ENCODE data around the gene PRDM15.

GRCh38 chr21:41767606-41768436 lies 111.3 kb downstream of the PRDM15 start:
- TF ChIP-seq, protein P1, sequence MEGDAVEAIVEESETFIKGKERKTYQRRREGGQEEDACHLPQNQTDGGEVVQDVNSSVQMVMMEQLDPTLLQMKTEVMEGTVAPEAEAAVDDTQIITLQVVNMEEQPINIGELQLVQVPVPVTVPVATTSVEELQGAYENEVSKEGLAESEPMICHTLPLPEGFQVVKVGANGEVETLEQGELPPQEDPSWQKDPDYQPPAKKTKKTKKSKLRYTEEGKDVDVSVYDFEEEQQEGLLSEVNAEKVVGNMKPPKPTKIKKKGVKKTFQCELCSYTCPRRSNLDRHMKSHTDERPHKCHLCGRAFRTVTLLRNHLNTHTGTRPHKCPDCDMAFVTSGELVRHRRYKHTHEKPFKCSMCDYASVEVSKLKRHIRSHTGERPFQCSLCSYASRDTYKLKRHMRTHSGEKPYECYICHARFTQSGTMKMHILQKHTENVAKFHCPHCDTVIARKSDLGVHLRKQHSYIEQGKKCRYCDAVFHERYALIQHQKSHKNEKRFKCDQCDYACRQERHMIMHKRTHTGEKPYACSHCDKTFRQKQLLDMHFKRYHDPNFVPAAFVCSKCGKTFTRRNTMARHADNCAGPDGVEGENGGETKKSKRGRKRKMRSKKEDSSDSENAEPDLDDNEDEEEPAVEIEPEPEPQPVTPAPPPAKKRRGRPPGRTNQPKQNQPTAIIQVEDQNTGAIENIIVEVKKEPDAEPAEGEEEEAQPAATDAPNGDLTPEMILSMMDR (IDR thresholded peaks at IDR 0.05): no peak
- TF ChIP-seq POLR2A (IDR thresholded peaks at IDR 0.05) (no peak), POLR2AphosphoS5 (IDR thresholded peaks at IDR 0.05) (no peak)
